IMR-90 (cell line): ENCODE measurements around the gene SPANXD.

Experiments used
- POLR2A ChIP-seq: IDR thresholded peaks from 2 replicates; pipeline ENCODE4 v1.6.1; 2012; ENCODE audit warnings: mild to moderate bottlenecking, low read depth, low read length
- RAD21 ChIP-seq: IDR thresholded peaks from 2 replicates; pipeline ENCODE4 v1.6.1; 2012; ENCODE audit warnings: low read length, improper control_type of control experiment
- SMC3 ChIP-seq: fragments of 150-350 bp; IDR thresholded peaks from 2 replicates; pipeline ENCODE4 v1.6.1; 2016; ENCODE audit warnings: low read depth, mild to moderate bottlenecking, antibody characterized with exemption, low read length, moderate library complexity
- USF2 ChIP-seq: fragments of 150-350 bp; IDR thresholded peaks from 2 replicates; pipeline ENCODE4 v1.6.1; 2017; ENCODE audit warnings: mild to moderate bottlenecking, antibody characterized with exemption, low read length, low read depth
- TF ChIP-seq, protein P1 (sequence below): conservative IDR thresholded peaks from 2 replicates; pipeline ENCODE4 v1.5.1; 2012; ENCODE audit warnings: mild to moderate bottlenecking, low read depth, low read length, improper control_type of control experiment
- TF ChIP-seq, protein P2 (sequence below): fragments of 150-350 bp; IDR thresholded peaks from 2 replicates; pipeline ENCODE4 v1.6.1; 2016; ENCODE audit warnings: low read depth, mild to moderate bottlenecking, low read length, moderate library complexity, borderline replicate concordance

DNA sequence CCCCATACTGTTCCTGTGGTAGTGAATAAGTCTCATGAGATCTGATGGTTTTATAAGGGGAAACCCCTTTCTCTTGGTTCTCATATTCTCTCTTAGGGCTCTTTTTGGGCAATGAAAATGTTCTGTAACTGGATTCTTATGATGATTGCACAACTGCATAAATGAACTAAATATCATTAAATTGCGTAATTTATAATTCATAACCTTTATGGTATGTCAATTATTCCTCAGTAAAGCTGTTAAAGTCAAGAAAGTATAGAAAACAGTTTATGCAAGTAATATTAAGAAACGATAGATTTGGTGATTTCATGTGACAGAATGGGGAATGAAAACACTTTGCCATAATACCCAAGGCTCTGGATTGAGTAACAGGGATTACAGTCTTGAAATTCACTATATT, 33.5 kb upstream of the SPANXD start:
- TF ChIP-seq POLR2A, result no peak
- TF ChIP-seq, protein P1, sequence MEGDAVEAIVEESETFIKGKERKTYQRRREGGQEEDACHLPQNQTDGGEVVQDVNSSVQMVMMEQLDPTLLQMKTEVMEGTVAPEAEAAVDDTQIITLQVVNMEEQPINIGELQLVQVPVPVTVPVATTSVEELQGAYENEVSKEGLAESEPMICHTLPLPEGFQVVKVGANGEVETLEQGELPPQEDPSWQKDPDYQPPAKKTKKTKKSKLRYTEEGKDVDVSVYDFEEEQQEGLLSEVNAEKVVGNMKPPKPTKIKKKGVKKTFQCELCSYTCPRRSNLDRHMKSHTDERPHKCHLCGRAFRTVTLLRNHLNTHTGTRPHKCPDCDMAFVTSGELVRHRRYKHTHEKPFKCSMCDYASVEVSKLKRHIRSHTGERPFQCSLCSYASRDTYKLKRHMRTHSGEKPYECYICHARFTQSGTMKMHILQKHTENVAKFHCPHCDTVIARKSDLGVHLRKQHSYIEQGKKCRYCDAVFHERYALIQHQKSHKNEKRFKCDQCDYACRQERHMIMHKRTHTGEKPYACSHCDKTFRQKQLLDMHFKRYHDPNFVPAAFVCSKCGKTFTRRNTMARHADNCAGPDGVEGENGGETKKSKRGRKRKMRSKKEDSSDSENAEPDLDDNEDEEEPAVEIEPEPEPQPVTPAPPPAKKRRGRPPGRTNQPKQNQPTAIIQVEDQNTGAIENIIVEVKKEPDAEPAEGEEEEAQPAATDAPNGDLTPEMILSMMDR, result no peak
- TF ChIP-seq, protein P2, sequence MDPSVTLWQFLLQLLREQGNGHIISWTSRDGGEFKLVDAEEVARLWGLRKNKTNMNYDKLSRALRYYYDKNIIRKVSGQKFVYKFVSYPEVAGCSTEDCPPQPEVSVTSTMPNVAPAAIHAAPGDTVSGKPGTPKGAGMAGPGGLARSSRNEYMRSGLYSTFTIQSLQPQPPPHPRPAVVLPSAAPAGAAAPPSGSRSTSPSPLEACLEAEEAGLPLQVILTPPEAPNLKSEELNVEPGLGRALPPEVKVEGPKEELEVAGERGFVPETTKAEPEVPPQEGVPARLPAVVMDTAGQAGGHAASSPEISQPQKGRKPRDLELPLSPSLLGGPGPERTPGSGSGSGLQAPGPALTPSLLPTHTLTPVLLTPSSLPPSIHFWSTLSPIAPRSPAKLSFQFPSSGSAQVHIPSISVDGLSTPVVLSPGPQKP, result no peak
- no peak for TF ChIP-seq USF2
- TF ChIP-seq SMC3, result no peak
- no peak for TF ChIP-seq RAD21
